Gastrocnemius medialis (tissue), 4 donors: ENCODE data around the gene ISM1.

Experiments used
- POLR2A ChIP-seq, 2 donors: fragments of 450-650 bp; IDR thresholded peaks; one replicate each; pipeline ENCODE4 v1.6.1; 2017; ENCODE audit warnings: antibody characterized with exemption in 2 of 2, mild to moderate bottlenecking in 2 of 2, moderate library complexity in 2 of 2
- TF ChIP-seq, protein P1 (sequence below), 5 experiments: fragments of 450-650 bp in 3 of 5; fragments of 200-600 bp in 2 of 5; sonication (generic) in 2 of 5; IDR thresholded peaks in 4 of 5; conservative IDR thresholded peaks in 1 of 5; 1 replicate in 4 of 5; 2 replicates in 1 of 5; pipeline ENCODE4 v1.5.1; 2016 to 2019; ENCODE audit warnings: antibody characterized with exemption in 5 of 5, mild to moderate bottlenecking in 3 of 5, moderate library complexity in 3 of 5

DNA sequence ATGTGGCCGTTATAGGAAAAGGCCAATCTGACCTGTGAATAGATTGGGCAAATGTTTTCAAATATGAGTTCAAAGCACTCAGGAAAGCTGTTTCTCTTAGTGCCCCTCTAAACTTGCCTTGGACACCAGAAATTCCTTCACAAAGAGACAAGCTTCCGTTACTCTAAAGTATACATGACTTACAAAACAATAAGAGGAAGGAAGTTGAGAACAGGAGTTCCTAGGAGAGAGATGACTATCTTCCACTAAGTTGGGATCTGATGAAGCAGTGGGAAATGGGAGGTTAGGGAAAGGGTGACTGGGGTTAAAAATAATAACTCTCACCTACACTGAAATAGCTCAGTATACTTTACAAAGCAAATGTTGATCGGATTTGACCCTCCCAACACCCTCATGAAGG is 50.0 kb downstream of the ISM1 start:
- TF ChIP-seq, protein P1, sequence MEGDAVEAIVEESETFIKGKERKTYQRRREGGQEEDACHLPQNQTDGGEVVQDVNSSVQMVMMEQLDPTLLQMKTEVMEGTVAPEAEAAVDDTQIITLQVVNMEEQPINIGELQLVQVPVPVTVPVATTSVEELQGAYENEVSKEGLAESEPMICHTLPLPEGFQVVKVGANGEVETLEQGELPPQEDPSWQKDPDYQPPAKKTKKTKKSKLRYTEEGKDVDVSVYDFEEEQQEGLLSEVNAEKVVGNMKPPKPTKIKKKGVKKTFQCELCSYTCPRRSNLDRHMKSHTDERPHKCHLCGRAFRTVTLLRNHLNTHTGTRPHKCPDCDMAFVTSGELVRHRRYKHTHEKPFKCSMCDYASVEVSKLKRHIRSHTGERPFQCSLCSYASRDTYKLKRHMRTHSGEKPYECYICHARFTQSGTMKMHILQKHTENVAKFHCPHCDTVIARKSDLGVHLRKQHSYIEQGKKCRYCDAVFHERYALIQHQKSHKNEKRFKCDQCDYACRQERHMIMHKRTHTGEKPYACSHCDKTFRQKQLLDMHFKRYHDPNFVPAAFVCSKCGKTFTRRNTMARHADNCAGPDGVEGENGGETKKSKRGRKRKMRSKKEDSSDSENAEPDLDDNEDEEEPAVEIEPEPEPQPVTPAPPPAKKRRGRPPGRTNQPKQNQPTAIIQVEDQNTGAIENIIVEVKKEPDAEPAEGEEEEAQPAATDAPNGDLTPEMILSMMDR (IDR thresholded peaks at IDR 0.05 in 4 of 5, conservative IDR thresholded peaks at IDR 0.05 in 1 of 5), result no peak
- TF ChIP-seq POLR2A (IDR thresholded peaks at IDR 0.05), result no peak
